ENCODE data around the gene FRMD4B. TPM values are rescaled to one million over a fixed set of nuclear protein-coding genes. Genes with fewer than 3 reads are reported as not detected.
"Not testable (repeated sequence)": the region's sequence is repeated elsewhere in the genome, so short reads cannot be mapped to it uniquely, and the experiment has no call there.

The FRMD4B gene
- polyA plus RNA-seq, 5 donors = 52.6 to 80.2 (median 73.4) TPM

DNA sequence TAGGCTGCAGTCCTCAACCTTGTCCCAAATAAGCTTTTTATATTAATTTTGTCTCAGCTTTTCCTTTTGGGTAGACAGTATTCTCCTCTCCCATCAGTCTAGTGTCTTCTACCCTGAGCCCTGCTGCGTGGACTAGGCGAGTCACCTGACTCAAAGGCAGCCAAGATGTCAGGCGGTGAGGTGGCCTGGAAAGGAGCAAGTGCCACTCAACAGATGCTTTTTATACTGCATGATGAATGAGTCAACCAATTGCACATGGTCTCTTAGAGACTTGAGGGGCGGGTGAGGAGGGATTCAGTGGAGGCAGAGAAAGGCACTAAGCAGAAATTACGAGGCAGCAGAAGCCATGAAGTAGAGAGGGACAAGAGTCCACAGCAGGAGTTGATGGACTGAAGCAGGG, 95.9 kb downstream of the FRMD4B start:
- DNase-seq = no peak

GRCh38 chr3:69288161-69288895, 97.6 kb downstream of the FRMD4B start:
- no peak for DNase-seq

DNA sequence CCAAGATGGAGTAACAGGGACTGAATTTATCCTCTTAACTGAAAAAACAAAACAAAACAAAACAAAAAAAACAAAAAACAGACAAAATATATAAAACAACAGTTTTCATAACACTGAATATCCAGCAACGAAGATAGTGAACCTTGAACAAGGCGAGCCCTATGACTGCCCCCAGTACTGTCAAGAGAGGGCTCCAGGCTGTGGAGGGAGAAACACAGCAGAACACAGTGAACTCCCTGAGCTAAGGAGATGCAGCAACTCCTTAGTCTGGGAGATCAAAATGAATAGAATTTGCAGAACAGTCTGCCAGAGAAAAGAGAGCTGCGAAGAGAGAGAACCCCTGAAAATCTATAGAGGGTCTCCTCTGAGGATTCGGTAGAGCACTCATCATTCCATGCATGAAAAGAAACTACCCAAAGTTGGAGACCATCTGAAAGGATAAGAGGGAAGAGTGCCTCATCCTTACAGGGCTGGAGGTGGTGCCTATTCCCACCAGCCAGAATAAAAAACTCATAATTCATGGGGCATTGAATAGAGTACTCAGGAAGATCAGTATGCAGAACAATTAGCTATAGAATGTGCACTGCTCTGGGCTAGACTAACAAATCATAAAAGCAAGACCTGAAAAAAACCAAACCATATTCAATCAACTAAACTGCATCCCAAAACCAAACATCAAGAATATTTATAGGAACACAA, 101.8 kb downstream of the FRMD4B start:
- DNase-seq = no peak

GRCh38 chr3:69283496-69283895, 102.4 kb downstream of the FRMD4B start:
- no peak for DNase-seq

DNA sequence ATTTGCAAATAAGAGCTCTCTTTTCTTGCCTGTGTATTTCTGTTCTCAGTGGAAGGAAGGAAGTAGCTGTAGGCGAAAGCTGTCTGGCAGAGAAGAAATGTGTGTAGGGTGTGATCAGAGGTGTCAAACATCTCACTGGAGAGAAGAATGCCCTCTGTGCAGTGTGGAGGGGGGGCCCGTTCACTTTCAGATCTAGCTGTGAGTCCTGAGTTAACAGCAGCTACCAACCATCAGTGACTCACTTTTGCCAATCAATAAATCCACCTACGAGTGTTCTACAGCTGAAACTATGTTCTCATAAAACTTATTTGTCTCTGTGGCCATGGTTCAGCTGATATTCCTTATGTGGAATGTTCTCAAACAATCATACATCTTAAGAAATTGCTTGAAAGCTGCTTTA, 103.7 kb downstream of the FRMD4B start:
- DNase-seq = no peak

DNA sequence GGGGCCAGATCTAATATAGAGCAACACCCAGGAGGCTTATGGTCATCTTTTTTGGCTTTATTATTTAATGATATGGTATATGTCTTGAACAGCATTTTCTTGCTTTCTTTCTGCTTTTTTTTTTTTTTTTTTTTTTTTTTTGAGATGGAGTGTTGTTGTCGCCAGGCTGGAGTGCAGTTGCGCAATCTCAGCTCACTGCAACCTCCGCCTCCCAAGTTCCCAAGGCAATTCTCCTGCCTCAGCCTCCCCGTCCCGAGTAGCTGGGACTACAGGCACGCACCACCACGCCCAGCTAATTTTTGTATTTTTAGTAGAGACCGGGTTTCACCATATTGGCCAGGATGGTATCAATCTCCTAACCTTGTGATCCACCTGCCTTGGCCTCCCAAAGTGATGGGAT, 108.5 kb downstream of the FRMD4B start:
- not testable (repeated sequence) for DNase-seq

DNA sequence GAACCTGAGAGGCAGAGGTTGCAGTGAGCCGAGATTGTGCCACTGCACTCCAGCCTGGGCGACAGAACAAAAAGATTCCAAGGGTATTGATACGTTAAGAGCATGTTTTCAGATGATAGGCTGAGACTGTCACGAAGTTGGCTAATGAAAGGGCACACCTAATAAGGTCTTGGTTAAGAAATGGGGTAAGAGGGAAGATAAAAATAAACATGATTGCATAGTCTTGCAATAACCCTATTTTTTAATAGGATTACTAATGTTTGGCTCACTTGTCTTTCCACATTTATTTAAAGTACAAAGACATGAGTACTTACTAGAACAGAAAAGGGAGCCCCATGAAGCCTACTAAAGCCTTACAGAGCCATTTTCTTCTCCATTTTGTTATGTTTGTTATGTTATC, 109.0 kb downstream of the FRMD4B start:
- DNase-seq = no peak

GRCh38 chr3:69276191-69276590, 109.7 kb downstream of the FRMD4B start:
- not testable (repeated sequence) for DNase-seq

- DNase-seq = no peak
These were observed 112.0 kb downstream of the FRMD4B start for GRCh38 chr3:69273896-69274295.

DNA sequence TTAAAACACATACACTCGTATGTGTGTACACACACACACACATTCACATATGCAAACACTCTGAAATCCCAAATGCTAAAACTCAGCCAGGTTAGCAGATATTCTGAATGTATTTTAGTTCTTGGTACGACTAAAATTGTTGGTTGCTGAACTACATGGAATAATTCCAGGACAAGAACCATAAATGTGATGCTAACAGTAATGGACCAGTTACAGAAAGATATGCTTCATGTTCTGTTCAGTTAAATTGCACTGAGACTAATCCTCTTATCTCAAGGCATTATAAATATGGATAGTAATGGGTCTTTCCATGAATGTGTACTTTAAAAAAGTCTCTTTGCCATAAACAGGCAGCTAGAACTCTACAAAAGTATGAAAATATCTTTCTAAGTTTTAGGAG, 113.3 kb downstream of the FRMD4B start:
- DNase-seq = no peak

DNA sequence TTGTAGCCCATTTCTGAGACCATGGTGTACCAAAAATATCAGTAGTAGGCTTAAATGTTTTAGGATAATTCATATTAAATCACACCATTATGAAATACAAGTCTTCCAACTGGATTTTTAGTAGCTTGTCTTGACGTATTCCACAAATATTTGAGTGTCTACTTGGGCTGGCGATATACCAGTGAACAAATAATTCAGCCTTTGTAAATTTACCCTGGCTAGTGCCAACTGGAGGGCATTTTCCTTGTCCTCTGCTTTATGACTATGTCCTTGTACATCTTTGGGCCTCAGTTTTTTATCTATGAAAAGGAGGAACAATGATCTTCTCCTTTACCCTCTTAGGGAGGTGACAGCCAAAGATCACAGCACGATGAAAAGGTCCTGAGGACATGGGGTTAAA, 114.8 kb downstream of the FRMD4B start:
- DNase-seq = no peak

- no peak for DNase-seq
These were observed 119.3 kb downstream of the FRMD4B start for GRCh38 chr3:69266585-69266984.

DNA sequence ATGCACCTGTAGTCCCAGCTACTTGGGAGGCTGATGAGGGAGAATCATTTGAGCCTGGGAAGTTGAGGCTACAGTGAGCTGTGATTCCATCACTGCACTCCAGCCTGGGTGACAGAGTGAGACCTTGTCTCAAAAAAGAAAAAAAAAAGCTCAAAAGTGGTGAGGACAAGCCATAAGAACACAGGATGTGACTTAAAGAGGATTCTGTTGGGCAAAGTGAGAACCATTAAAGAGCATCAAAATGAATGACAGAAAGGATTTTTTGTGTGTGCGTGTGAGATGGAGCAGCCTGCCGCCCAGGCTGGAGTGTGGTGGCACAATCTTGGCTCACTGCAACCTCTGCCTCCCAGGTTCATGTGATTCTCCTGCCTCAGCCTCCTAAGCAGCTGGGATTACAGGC, 119.8 kb downstream of the FRMD4B start:
- not testable (repeated sequence) for DNase-seq

DNA sequence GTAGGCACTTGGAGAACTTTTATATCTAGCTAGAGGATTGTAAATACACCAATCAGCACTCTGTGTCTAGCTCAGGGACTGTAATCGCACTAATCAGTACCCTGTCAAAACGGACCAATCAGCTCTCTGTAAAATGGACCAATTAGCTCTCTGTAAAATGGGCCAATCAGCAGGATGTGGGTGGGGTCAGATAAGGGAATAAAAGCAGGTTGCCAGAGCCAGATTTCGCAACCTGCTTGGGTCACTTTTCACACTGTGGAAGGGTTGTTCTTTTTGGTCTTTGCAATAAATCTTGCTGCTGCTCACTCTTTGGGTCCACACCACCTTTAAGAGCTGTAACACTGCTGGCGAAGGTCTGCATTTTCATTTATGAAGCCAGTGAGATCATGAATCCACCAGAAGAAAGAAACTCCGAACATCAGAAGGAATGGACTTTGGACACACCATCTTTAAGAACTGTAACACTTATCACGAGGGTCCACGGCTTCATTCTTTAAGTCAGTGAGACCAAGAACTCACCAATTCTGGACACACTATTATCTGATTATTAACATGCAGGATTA, 125.0 kb downstream of the FRMD4B start:
- not testable (repeated sequence) for DNase-seq

DNA sequence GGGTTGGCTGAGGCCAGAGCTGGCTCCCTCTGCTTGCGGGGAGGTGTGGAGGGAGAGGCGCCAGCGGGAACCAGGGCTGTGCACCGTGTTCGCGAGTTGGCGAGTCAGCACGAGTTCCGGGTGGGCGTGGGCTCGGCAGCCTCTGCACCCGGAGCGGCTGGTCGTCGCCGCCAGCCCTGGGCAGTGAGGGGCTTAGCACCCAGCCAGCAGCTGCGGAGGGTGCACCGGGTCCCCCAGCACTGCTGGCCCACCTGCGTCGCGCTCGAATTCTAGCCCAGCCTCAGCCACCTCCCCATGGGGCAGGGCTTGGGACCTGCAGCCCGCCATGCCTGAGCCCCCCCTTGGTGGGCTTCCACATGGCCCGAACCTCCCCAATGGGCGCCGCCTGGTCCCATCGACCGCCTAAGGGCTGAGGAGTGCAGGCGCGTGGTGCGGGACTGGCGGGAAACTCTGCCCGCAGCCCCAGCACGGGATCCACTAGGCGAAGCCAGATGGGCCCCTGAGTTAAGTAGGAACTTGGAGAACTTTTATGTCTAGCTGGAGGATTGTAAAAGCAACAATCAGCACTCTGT, 125.6 kb downstream of the FRMD4B start:
- no peak for DNase-seq

- DNase-seq = no peak
These were observed 126.8 kb downstream of the FRMD4B start for GRCh38 chr3:69259125-69259524.

DNA sequence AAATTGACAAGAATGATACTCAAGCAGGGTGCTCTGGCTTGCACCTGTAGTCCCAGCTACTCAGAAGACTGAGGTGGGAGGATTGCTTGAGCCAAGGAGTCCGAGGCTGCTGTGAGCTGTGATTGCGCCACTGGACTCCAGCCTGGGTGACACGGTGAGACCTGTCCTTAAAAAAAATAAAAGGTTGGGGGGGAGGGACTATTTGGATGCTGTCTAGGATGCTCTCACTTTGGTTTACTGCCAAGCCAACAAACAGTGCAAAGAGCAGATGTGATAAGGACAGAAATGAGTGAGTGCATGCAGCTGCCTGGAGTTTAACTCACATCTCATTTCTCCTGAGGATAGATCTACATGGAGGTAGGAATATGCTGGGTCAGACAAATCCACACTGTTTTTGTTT, 130.0 kb downstream of the FRMD4B start:
- DNase-seq = no peak

GRCh38 chr3:69254351-69254750, 131.5 kb downstream of the FRMD4B start:
- DNase-seq = no peak

- no peak for DNase-seq
These were observed 133.3 kb downstream of the FRMD4B start for GRCh38 chr3:69252631-69253030.

DNA sequence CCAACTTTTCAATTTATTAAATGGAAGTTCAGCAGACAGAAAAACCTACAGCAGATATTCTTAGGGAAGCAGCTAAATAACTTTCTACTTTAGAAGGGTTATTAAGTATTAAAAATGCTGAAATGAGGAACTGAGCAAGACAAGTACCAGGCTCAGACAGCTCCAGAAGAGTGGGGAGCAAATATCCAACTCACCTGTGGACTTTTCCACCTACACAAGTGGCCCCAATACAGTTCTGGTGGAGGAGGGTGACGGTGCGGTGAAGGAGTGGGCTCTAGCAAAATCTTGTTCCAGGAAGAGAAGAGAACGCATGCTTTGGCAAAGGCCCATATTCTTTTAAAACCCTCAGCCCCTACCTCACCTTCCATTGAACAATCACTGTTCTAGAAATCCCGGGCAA, 133.7 kb downstream of the FRMD4B start:
- no peak for DNase-seq

DNA sequence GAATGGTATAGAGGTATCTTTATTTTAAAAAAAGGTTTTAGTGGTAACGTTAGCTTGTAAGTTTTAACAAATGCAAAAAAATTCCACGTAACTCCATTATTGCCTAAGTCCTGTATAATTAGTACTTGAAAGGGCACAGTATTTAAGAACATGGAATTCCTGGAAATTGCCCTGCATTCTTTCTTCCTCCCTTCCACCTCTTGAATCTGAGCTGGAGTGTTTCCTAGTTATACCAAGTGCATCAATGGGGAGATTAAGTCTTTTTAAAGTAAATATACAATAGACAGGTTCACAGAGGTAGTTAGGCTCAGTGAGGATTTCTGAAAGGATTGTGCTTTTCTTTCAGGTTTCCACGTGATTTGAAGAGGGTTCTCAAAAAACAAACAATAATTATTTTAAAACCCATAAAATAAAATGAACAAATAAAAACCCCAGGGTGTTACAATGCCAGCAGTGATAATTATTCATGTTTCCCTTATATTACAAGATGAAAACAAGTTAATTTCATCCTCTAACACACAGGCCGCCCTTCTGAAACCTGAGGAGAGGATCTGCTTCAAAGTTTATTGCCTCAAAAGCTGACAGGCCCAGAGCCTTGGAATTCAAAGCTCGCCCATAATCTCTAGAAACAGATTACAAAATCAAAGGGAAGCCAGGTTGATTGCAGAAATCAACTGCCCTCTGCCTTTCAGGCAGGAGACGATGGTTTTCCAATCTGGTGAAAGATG, 134.6 kb downstream of the FRMD4B start:
- no peak for DNase-seq

DNA sequence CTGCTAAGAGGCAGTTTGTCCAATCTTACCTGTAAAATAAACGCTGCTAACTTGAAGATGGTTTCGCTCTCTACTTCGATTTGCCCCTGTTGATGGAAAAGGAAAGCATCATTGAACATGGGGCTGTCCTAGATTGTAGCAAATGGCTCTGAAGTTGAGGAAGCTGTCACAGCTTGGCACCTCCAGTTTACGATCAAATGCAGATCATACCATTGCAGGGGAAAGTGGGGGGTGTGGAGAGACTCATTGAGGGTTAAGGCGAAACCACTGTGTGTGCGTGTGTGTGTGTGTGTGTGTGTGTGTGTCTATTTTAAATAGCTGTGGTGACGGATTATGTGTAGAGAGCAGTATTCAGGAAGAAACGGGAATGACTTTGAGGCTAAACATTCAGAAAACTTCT, 135.9 kb downstream of the FRMD4B start:
- peak; percentile 42 to 45 for DNase-seq
